Measurements from ENCODE around the gene OR7G1. TPM values are rescaled to one million over a fixed set of nuclear protein-coding genes. Genes with fewer than 3 reads are reported as not detected.

Gene OR7G1
- total and polyA plus RNA-seq, 10 of the 15 experiments (the other 5 are each of a cell fraction or from before 2014, with no cell fraction given), result not detected

GRCh38 chr19:9130965-9131364, 15.4 kb upstream of the OR7G1 start:
- Histone ChIP-seq H3K27me3 (replicated peaks in 1 of 2; ENCODE audit: control insufficient read depth in 2 of 2, insufficient read depth in 2 of 2, low read length in 1 of 2) (no peaks in the 10 kb centered on the region), H3K9me3 (replicated peaks; ENCODE audit: control insufficient read depth, insufficient read depth, low read length) (no peaks in the 10 kb centered on the region; the same call in 2 of the 3 replicates), H3K4me1 (ENCODE audit: control insufficient read depth, insufficient read depth, low read length) (no peaks in the 10 kb centered on the region), H2AFZ (ENCODE audit: control insufficient read depth, low read depth, low read length) (no peak overlapping the region), H3K4me3 (no peak overlapping the region), H3K27ac (ENCODE audit: control insufficient read depth, insufficient read depth) (no peak overlapping the region), H4K20me1 (ENCODE audit: control insufficient read depth, insufficient read depth) (no peaks in the 10 kb centered on the region), H3K4me2 (ENCODE audit: control insufficient read depth, insufficient read depth) (no peak overlapping the region), H3K79me2 (ENCODE audit: control insufficient read depth, insufficient read depth, low read length) (no peaks in the 10 kb centered on the region), H3K9ac (ENCODE audit: control insufficient read depth, insufficient read depth, low read length) (no peak overlapping the region), H3K36me3 (ENCODE audit: control insufficient read depth in 2 of 2, insufficient read depth in 2 of 2, low read length in 1 of 2) (no peaks in the 10 kb centered on the region)
- intact Hi-C loops (cut with micrococcal nuclease; ENCODE audit: unreplicated experiment), result loop anchor here (10.0 kb wide), 1 partner anchor 174 kb away; the partner anchor contains the start of gene ZNF699
- ATAC-seq (no peak), FAIRE-seq (no peak), DNase-seq (ENCODE audit: low read depth, low spot score) (no peak)
- in situ Hi-C loops (cut with MboI), result loop anchor here (10.0 to 25.0 kb wide), 3 partner anchors 494 to 1106 kb away; partner anchors contain the start of genes S1PR2 and ZNF561
- ChIA-PET SMC1A (ENCODE audit: uncharacterized antibody, unreplicated experiment) (no interaction called here), CTCF (no interaction called here), POLR2A (no interaction called here), RAD21 (ENCODE audit: unreplicated experiment) (interaction anchor here (0.6 kb wide), 1 partner anchor 146 kb away, joined by 3 read pairs; no protein-coding TSS in a partner anchor)
- WGBS (ENCODE audit: insufficient coverage, insufficient replicate concordance, low lambda C conversion rate, missing lambda C conversion rate), result 50% methylated on average over 1 of the region's 1 CpG
- no TSS peak for BruUV-seq (replicated peaks)
- no peak for TF ChIP-seq STAT1 (conservative IDR thresholded peaks at IDR 0.05)
- TF ChIP-seq IKZF2 (IDR thresholded peaks at IDR 0.05), result peak; percentile 48 to 53; a peak in 2 of 4 replicates
- peak; percentile 58 for TF ChIP-seq IKZF1 (conservative IDR thresholded peaks at IDR 0.05)
- TF ChIP-seq EED (IDR thresholded peaks at IDR 0.05; ENCODE audit: low read depth), result peak; percentile 48; the same call in 1 of the 2 replicates
- TF ChIP-seq RUNX3 (IDR thresholded peaks at IDR 0.05; ENCODE audit: low read length), result peak; percentile 58
- 0 out of 2 replicates have a peak, but pooled peaks have one; percentile 32 for TF ChIP-seq SPI1 (IDR thresholded peaks at IDR 0.05; ENCODE audit: borderline replicate concordance, insufficient read depth, low read depth, low read length)
- TF ChIP-seq KAT2A (conservative IDR thresholded peaks at IDR 0.05; ENCODE audit: control insufficient read depth, low read depth, low read length), result no peak

DNA sequence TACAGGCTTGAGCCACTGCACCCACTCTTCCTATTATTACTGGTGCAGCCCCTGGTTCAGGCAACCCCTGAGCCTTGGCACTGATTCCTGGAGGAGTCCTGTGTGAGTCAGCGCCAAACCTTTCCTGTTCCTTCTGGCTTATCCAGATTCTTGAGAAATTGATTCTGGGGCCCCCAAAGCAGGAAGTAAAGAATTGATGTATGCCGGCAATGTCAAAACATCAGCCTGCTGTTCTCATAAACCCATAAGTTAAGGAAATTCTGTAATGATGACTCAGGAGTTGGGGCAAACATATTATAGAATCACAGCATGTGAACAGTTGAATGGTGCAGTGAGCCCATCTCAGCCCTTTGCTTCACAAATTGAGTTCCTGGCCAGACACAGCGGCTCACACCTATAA, 12.6 kb upstream of the OR7G1 start:
- 32% methylated on average over 3 of the region's 3 CpGs for WGBS (ENCODE audit: insufficient coverage, insufficient replicate concordance, low lambda C conversion rate, missing lambda C conversion rate)
- H2AFZ ChIP-seq (ENCODE audit: control insufficient read depth, low read depth, low read length), result no peak overlapping the region
- FAIRE-seq, result no peak
- BruUV-seq (replicated peaks), result no TSS peak
- H3K27ac ChIP-seq (ENCODE audit: control insufficient read depth, insufficient read depth), result no peak overlapping the region
- no peaks in the 10 kb centered on the region for H3K27me3 ChIP-seq (replicated peaks in 1 of 2; ENCODE audit: control insufficient read depth in 2 of 2, insufficient read depth in 2 of 2, low read length in 1 of 2)
- ChIA-PET POLR2A (no interaction called here), SMC1A (ENCODE audit: uncharacterized antibody, unreplicated experiment) (no interaction called here), CTCF (no interaction called here), RAD21 (ENCODE audit: unreplicated experiment) (no interaction called here)
- no peak overlapping the region for H3K4me2 ChIP-seq (ENCODE audit: control insufficient read depth, insufficient read depth)
- ATAC-seq, result no peak
- in situ Hi-C loops (cut with MboI), result loop anchor here (25.0 kb wide), 1 partner anchor 1109 kb away; the partner anchor contains the start of gene S1PR2
- no peaks in the 10 kb centered on the region for H3K79me2 ChIP-seq (ENCODE audit: control insufficient read depth, insufficient read depth, low read length)
- no peak overlapping the region for H3K9ac ChIP-seq (ENCODE audit: control insufficient read depth, insufficient read depth, low read length)
- H3K36me3 ChIP-seq (ENCODE audit: control insufficient read depth in 2 of 2, insufficient read depth in 2 of 2, low read length in 1 of 2), result no peaks in the 10 kb centered on the region
- H4K20me1 ChIP-seq (ENCODE audit: control insufficient read depth, insufficient read depth), result no peaks in the 10 kb centered on the region
- DNase-seq (ENCODE audit: low read depth, low spot score), result no peak
- no peak overlapping the region for H3K4me3 ChIP-seq
- no peaks in the 10 kb centered on the region for H3K4me1 ChIP-seq (ENCODE audit: control insufficient read depth, insufficient read depth, low read length)
- H3K9me3 ChIP-seq (replicated peaks; ENCODE audit: control insufficient read depth, insufficient read depth, low read length), result no peaks in the 10 kb centered on the region; the same call in 2 of the 3 replicates
- intact Hi-C loops (cut with micrococcal nuclease; ENCODE audit: unreplicated experiment), result no loop called here
- TF ChIP-seq POLR2AphosphoS5 (IDR thresholded peaks at IDR 0.05; ENCODE audit: low read length) (no peak), RAD21 (IDR thresholded peaks at IDR 0.05; ENCODE audit: insufficient read depth, low read depth, low read length) (no peak), TCF7 (IDR thresholded peaks at IDR 0.05; ENCODE audit: borderline replicate concordance) (no peak), POU2F2 (IDR thresholded peaks at IDR 0.05; ENCODE audit: borderline replicate concordance, low read depth, low read length) (no peak), ETV6 (conservative IDR thresholded peaks at IDR 0.05 in 1 of 2, IDR thresholded peaks at IDR 0.05 in 1 of 2; ENCODE audit: borderline replicate concordance in 1 of 2, low read depth in 1 of 2) (no peak)
- TF ChIP-seq, protein P1, sequence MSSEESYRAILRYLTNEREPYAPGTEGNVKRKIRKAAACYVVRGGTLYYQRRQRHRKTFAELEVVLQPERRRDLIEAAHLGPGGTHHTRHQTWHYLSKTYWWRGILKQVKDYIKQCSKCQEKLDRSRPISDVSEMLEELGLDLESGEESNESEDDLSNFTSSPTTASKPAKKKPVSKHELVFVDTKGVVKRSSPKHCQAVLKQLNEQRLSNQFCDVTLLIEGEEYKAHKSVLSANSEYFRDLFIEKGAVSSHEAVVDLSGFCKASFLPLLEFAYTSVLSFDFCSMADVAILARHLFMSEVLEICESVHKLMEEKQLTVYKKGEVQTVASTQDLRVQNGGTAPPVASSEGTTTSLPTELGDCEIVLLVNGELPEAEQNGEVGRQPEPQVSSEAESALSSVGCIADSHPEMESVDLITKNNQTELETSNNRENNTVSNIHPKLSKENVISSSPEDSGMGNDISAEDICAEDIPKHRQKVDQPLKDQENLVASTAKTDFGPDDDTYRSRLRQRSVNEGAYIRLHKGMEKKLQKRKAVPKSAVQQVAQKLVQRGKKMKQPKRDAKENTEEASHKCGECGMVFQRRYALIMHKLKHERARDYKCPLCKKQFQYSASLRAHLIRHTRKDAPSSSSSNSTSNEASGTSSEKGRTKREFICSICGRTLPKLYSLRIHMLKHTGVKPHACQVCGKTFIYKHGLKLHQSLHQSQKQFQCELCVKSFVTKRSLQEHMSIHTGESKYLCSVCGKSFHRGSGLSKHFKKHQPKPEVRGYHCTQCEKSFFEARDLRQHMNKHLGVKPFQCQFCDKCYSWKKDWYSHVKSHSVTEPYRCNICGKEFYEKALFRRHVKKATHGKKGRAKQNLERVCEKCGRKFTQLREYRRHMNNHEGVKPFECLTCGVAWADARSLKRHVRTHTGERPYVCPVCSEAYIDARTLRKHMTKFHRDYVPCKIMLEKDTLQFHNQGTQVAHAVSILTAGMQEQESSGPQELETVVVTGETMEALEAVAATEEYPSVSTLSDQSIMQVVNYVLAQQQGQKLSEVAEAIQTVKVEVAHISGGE (CRISPR knock-in tag; IDR thresholded peaks at IDR 0.05), result no peak
